Muscle of arm (tissue), 12 donors: Measurements from ENCODE around the gene RALB. TPM values are rescaled to one million over a fixed set of nuclear protein-coding genes. Genes with fewer than 3 reads are reported as not detected.

Source experiments
- DNase-seq: peaks from one replicate; pipeline ENCODE4 v3.0.0-alpha.2; 2013
- polyA plus RNA-seq, 12 donors: library from polyadenylated mRNA; unstranded; fragments of 120-200 nt; gene quantifications; one replicate each; pipeline ENCODE4 v1.2.1, GENCODE V29; 2013; ENCODE audit not compliant: insufficient read length in 12 of 12

Gene RALB
- polyA plus RNA-seq, 12 donors, result 47.5 to 87.9 (median 57.3) TPM; not detected in 1

GRCh38 chr2:120238728-120239487, 13.7 kb upstream of the RALB start:
- no peak for DNase-seq

- DNase-seq, result peak; percentile 74
These were observed 13.0 kb upstream of the RALB start for GRCh38 chr2:120239488-120240287.

GRCh38 chr2:120240901-120241429, 11.7 kb upstream of the RALB start:
- no peak for DNase-seq

GRCh38 chr2:120241684-120242083, 11.0 kb upstream of the RALB start:
- DNase-seq, result no peak

GRCh38 chr2:120243211-120243610, 9.4 kb upstream of the RALB start:
- no peak for DNase-seq

- DNase-seq, result no peak
These were observed 8.6 kb upstream of the RALB start for GRCh38 chr2:120243875-120244553.

GRCh38 chr2:120244656-120245519, 7.8 kb upstream of the RALB start:
- DNase-seq, result no peak

GRCh38 chr2:120245520-120246332, 6.9 kb upstream of the RALB start:
- no peak for DNase-seq

GRCh38 chr2:120246546-120247300, 5.9 kb upstream of the RALB start:
- no peak for DNase-seq

- DNase-seq, result no peak
These were observed 4.8 kb upstream of the RALB start for GRCh38 chr2:120247851-120248250.

- no peak for DNase-seq
These were observed 2.0 kb upstream of the RALB start for GRCh38 chr2:120250640-120251039.

- DNase-seq, result no peak
These were observed 1.6 kb upstream of the RALB start for GRCh38 chr2:120251078-120251477.

- no peak for DNase-seq
These were observed 800 bp upstream of the RALB start for GRCh38 chr2:120251880-120252224.

- peak; percentile 82 for DNase-seq
These were observed 600 bp downstream of the RALB start for GRCh38 chr2:120253021-120253882.

- DNase-seq, result no peak
These were observed 1.5 kb downstream of the RALB start for GRCh38 chr2:120254178-120254577.

- no peak for DNase-seq
These were observed 2.4 kb downstream of the RALB start for GRCh38 chr2:120255071-120255470.

- no peak for DNase-seq
These were observed 3.5 kb downstream of the RALB start for GRCh38 chr2:120255986-120256650.

GRCh38 chr2:120256651-120257000, 4.0 kb downstream of the RALB start:
- DNase-seq, result no peak
